ENCODE data around the gene PRTFDC1.

The PRTFDC1 gene

DNA sequence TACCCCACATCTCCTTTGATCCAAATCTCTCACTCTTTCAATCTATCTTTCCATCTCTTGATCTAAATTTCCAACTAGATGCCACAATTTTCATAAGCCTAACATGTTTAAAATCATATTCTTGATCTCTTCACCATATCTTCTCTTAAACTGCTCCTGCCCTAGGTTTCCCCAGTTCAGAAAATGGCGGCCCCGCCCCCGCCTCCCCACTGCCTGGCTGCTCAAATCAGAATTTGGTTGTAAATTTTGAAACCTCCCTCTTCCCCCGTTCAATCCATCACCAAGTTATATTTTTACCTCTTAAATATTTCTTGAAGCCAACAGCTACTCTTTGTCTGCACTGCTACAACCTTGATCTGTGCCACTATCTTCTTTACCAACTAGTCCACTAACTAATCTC lies 27.3 kb upstream of the PRTFDC1 start:
- Histone ChIP-seq H3K36me3 (ENCODE audit: low read length) (no peaks in the 10 kb centered on the region), H3K9me3 (ENCODE audit: insufficient read depth, low read length) (no peaks in the 10 kb centered on the region), H3K27me3 (ENCODE audit: low read length) (no peaks in the 10 kb centered on the region), H2AFZ (ENCODE audit: low read depth, low read length, severe bottlenecking) (no peak overlapping the region), H4K20me1 (ENCODE audit: low read depth, low read length) (no peaks in the 10 kb centered on the region), H3K27ac (ENCODE audit: low read depth, low read length) (no peak overlapping the region), H3K9ac (ENCODE audit: low read length) (no peak overlapping the region), H3K4me2 (ENCODE audit: low read depth, low read length, poor library complexity, severe bottlenecking) (no peak overlapping the region), H3K9me2 (replicated peaks; ENCODE audit: insufficient read depth, low read length) (no peaks in the 10 kb centered on the region), H3K4me3 (ENCODE audit: insufficient read depth, low read length, poor library complexity, severe bottlenecking) (no peak overlapping the region), H3F3A (ENCODE audit: insufficient read depth) (no peaks in the 10 kb centered on the region), H3K79me2 (ENCODE audit: insufficient read depth, low read length) (no peaks in the 10 kb centered on the region)
- no peak for TF ChIP-seq EZH2phosphoT487 (conservative IDR thresholded peaks at IDR 0.05; ENCODE audit: low read length)
- TF ChIP-seq, protein P1, sequence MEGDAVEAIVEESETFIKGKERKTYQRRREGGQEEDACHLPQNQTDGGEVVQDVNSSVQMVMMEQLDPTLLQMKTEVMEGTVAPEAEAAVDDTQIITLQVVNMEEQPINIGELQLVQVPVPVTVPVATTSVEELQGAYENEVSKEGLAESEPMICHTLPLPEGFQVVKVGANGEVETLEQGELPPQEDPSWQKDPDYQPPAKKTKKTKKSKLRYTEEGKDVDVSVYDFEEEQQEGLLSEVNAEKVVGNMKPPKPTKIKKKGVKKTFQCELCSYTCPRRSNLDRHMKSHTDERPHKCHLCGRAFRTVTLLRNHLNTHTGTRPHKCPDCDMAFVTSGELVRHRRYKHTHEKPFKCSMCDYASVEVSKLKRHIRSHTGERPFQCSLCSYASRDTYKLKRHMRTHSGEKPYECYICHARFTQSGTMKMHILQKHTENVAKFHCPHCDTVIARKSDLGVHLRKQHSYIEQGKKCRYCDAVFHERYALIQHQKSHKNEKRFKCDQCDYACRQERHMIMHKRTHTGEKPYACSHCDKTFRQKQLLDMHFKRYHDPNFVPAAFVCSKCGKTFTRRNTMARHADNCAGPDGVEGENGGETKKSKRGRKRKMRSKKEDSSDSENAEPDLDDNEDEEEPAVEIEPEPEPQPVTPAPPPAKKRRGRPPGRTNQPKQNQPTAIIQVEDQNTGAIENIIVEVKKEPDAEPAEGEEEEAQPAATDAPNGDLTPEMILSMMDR (IDR thresholded peaks at IDR 0.05; ENCODE audit: insufficient read depth, low read length, poor library complexity, severe bottlenecking): no peak

GRCh38 chr10:24974976-24975375 lies 22.6 kb upstream of the PRTFDC1 start:
- Histone ChIP-seq H3K4me3 (ENCODE audit: insufficient read depth, low read length, poor library complexity, severe bottlenecking) (no peak overlapping the region), H3K9me3 (ENCODE audit: insufficient read depth, low read length) (no peaks in the 10 kb centered on the region), H3F3A (ENCODE audit: insufficient read depth) (no peaks in the 10 kb centered on the region), H3K79me2 (ENCODE audit: insufficient read depth, low read length) (no peaks in the 10 kb centered on the region), H3K9me2 (replicated peaks; ENCODE audit: insufficient read depth, low read length) (no peaks in the 10 kb centered on the region), H3K27ac (ENCODE audit: low read depth, low read length) (no peak overlapping the region), H3K4me2 (ENCODE audit: low read depth, low read length, poor library complexity, severe bottlenecking) (no peak overlapping the region), H3K27me3 (ENCODE audit: low read length) (no peaks in the 10 kb centered on the region), H4K20me1 (ENCODE audit: low read depth, low read length) (no peaks in the 10 kb centered on the region), H3K36me3 (ENCODE audit: low read length) (no peaks in the 10 kb centered on the region), H3K9ac (ENCODE audit: low read length) (no peak overlapping the region), H2AFZ (ENCODE audit: low read depth, low read length, severe bottlenecking) (no peak overlapping the region)
- no peak for TF ChIP-seq EZH2phosphoT487 (conservative IDR thresholded peaks at IDR 0.05; ENCODE audit: low read length)
- TF ChIP-seq, protein P1 (IDR thresholded peaks at IDR 0.05; ENCODE audit: insufficient read depth, low read length, poor library complexity, severe bottlenecking): no peak

DNA sequence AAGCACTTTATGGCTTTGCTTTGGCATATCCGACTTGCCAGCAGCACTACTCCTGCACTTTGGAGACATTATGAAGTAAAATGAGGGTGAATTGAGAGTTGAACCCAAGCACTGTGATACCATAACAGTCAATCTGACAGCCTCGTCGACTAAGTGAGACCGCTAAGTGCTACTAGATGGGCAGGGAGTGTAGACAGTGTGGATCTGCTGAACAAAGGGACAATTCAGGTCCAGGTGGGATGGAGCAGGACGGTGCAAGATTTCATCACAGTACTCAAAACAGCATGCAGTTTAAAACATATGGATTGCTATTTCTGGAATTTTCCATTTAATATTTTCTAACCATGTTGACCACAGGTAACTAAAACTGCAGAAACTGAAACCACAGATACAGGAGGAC lies 20.8 kb upstream of the PRTFDC1 start:
- Histone ChIP-seq H3K9me2 (replicated peaks; ENCODE audit: insufficient read depth, low read length) (no peaks in the 10 kb centered on the region), H3K9ac (ENCODE audit: low read length) (no peak overlapping the region)

More for the DNA sequence above, 20.8 kb upstream of the PRTFDC1 start:
- TF ChIP-seq EZH2phosphoT487 (conservative IDR thresholded peaks at IDR 0.05; ENCODE audit: low read length): no peak
- TF ChIP-seq, protein P1 (IDR thresholded peaks at IDR 0.05; ENCODE audit: insufficient read depth, low read length, poor library complexity, severe bottlenecking): no peak
- Histone ChIP-seq H3K36me3 (ENCODE audit: low read length) (no peaks in the 10 kb centered on the region), H3K4me2 (ENCODE audit: low read depth, low read length, poor library complexity, severe bottlenecking) (no peak overlapping the region), H3K27me3 (ENCODE audit: low read length) (no peaks in the 10 kb centered on the region), H3K79me2 (ENCODE audit: insufficient read depth, low read length) (no peaks in the 10 kb centered on the region), H3K27ac (ENCODE audit: low read depth, low read length) (no peak overlapping the region), H3F3A (ENCODE audit: insufficient read depth) (no peaks in the 10 kb centered on the region), H3K9me3 (ENCODE audit: insufficient read depth, low read length) (no peaks in the 10 kb centered on the region), H4K20me1 (ENCODE audit: low read depth, low read length) (no peaks in the 10 kb centered on the region), H3K4me3 (ENCODE audit: insufficient read depth, low read length, poor library complexity, severe bottlenecking) (no peak overlapping the region), H2AFZ (ENCODE audit: low read depth, low read length, severe bottlenecking) (no peak overlapping the region)
